ENCODE results near the gene SLC23A2.

GRCh38 chr20:4844325-4844724 lies 157.0 kb downstream of the SLC23A2 start:
- TF ChIP-seq YY1 (IDR thresholded peaks at IDR 0.05; ENCODE audit: insufficient read depth, insufficient read length), result no peak
- no peak for TF ChIP-seq SUZ12 (IDR thresholded peaks at IDR 0.05; ENCODE audit: extremely low read depth, insufficient read depth, insufficient read length)
- no peak for TF ChIP-seq ZNF274 (IDR thresholded peaks at IDR 0.05; ENCODE audit: low read depth, low read length)

Data from NT2/D1 (cell line).